HFF-Myc (cell line): ENCODE data around the gene MPDU1.
A peak's percentile ranks its signal among the peaks of the same experiment; 100 is the strongest.

Source experiments
- DNase-seq: peaks from one replicate; pipeline ENCODE4 v3.0.0-alpha.2; 2011; ENCODE audit warnings: low read depth; ENCODE audit errors: extremely low read depth
- H3K4me3 ChIP-seq: replicated peaks from 2 replicates; pipeline ENCODE4 v1.5.1; 2011; ENCODE audit warnings: low read depth, mild to moderate bottlenecking, control low read depth, low read length
- CTCF ChIP-seq: IDR thresholded peaks from 2 replicates; pipeline ENCODE4 v1.5.1; 2012; ENCODE audit warnings: mild to moderate bottlenecking, low read depth, low read length, control low read depth; ENCODE audit errors: missing control alignments

Gene MPDU1

GRCh38 chr17:7570351-7570750, 13.3 kb upstream of the MPDU1 start:
- no peak overlapping the region for H3K4me3 ChIP-seq
- DNase-seq: no peak
- no peak for TF ChIP-seq CTCF

- no peak for DNase-seq
- no peak for TF ChIP-seq CTCF
- peak overlapping the region; percentile 98 for H3K4me3 ChIP-seq
These were observed 11.4 kb upstream of the MPDU1 start for GRCh38 chr17:7572338-7572587.

- peak overlapping the region; percentile 98 for H3K4me3 ChIP-seq
- no peak for TF ChIP-seq CTCF
- DNase-seq: peak; percentile 95
These were observed 10.9 kb upstream of the MPDU1 start for GRCh38 chr17:7572588-7573323.

- DNase-seq: no peak
- no peak for TF ChIP-seq CTCF
These were observed 10.2 kb upstream of the MPDU1 start for GRCh38 chr17:7573324-7574080.

GRCh38 chr17:7574176-7574953, 9.3 kb upstream of the MPDU1 start:
- TF ChIP-seq CTCF: no peak
- peak overlapping the region; percentile 98 for H3K4me3 ChIP-seq
- DNase-seq: no peak

More at GRCh38 chr17:7573324-7574080, 10.2 kb upstream of the MPDU1 start:
- H3K4me3 ChIP-seq: peak overlapping the region; percentile 98

GRCh38 chr17:7575481-7575883, 8.2 kb upstream of the MPDU1 start:
- DNase-seq: no peak
- no peak for TF ChIP-seq CTCF
- peak overlapping the region; percentile 98 for H3K4me3 ChIP-seq
